ENCODE data around the gene PARVB.

- TF ChIP-seq CTCF (IDR thresholded peaks at IDR 0.05 in 2 of 3, conservative IDR thresholded peaks at IDR 0.05 in 1 of 3; ENCODE audit: control insufficient read depth in 2 of 3, extremely low read depth in 1 of 3, insufficient read depth in 1 of 3, low read depth in 3 of 3, low read length in 3 of 3) (no peak), IRF3 (IDR thresholded peaks at IDR 0.05) (no peak), TARDBP (IDR thresholded peaks at IDR 0.05; ENCODE audit: borderline replicate concordance) (no peak), DPF2 (IDR thresholded peaks at IDR 0.05) (no peak)
Measured at GRCh38 chr22:44217346-44217745, 193.2 kb downstream of the PARVB start.

Data from GM12878 (cell line).